BE2C (cell line): Measurements from ENCODE around the gene IQSEC1.

ENCODE experiments used
- DNase-seq: peaks from one replicate; pipeline ENCODE4 v3.0.0-alpha.2; 2020
- H3K27me3 ChIP-seq: fragments of 250-450 bp; sonication (Bioruptor Pico); 2 replicates; pipeline ENCODE4 v1.5.1; 2020; ENCODE audit warnings: mild to moderate bottlenecking
- H3K36me3 ChIP-seq: fragments of 250-450 bp; sonication (Bioruptor Pico); 2 replicates; pipeline ENCODE4 v1.5.1; 2020; ENCODE audit warnings: mild to moderate bottlenecking
- H3K4me1 ChIP-seq: fragments of 250-450 bp; sonication (Bioruptor Pico); 2 replicates; pipeline ENCODE4 v1.5.1; 2020
- H3K4me3 ChIP-seq: 2 replicates; pipeline ENCODE4 v1.5.1; 2011; ENCODE audit warnings: low read depth, low read length
- H3K9me3 ChIP-seq: fragments of 250-450 bp; sonication (Bioruptor Pico); 2 replicates; pipeline ENCODE4 v1.5.1; 2020
- TF ChIP-seq, protein P1 (sequence below): IDR thresholded peaks from 2 replicates; pipeline ENCODE4 v1.5.1; 2012; ENCODE audit warnings: mild to moderate bottlenecking, low read depth, low read length

IQSEC1 gene

GRCh38 chr3:12980596-12981290 is 92.5 kb downstream of the IQSEC1 start:
- TF ChIP-seq, protein P1, sequence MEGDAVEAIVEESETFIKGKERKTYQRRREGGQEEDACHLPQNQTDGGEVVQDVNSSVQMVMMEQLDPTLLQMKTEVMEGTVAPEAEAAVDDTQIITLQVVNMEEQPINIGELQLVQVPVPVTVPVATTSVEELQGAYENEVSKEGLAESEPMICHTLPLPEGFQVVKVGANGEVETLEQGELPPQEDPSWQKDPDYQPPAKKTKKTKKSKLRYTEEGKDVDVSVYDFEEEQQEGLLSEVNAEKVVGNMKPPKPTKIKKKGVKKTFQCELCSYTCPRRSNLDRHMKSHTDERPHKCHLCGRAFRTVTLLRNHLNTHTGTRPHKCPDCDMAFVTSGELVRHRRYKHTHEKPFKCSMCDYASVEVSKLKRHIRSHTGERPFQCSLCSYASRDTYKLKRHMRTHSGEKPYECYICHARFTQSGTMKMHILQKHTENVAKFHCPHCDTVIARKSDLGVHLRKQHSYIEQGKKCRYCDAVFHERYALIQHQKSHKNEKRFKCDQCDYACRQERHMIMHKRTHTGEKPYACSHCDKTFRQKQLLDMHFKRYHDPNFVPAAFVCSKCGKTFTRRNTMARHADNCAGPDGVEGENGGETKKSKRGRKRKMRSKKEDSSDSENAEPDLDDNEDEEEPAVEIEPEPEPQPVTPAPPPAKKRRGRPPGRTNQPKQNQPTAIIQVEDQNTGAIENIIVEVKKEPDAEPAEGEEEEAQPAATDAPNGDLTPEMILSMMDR = no peak
- DNase-seq = no peak
- Histone ChIP-seq H3K9me3 (no peaks in the 10 kb centered on the region), H3K27me3 (no peaks in the 10 kb centered on the region), H3K4me1 (peaks cover 2% of the 10 kb centered on the region; the same call in 1 of the 2 replicates), H3K36me3 (no peaks in the 10 kb centered on the region), H3K4me3 (no peak overlapping the region)

DNA sequence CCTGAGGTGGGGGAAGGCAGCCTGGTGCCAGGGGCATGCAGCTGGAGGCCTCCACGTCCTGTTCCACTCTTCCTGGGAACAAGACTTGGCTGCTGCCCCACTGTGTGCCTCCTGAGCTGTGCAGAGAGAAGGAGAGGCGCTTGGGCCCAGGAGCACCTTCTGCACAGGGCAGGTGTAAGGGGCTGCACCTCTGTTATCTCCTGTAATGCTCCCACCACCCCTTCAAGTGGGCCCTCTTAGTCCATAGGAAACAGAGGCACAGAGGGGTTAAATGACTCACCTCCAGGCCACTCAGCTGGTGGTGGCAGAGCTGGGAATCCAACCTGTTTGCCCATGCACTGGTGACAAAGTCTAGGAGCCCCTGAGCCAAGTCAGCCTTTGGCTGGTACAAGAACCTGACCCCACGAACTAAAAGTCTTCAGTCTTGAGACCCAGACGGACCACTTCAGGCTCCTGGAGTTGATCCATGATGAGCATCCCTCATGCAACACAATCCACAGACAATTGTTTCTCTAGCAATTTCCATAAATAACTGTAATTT is 93.2 kb downstream of the IQSEC1 start:
- H3K27me3 ChIP-seq = no peaks in the 10 kb centered on the region
- H3K36me3 ChIP-seq = no peaks in the 10 kb centered on the region
- TF ChIP-seq, protein P1 = no peak
- peaks cover 2% of the 10 kb centered on the region; the same call in 1 of the 2 replicates for H3K4me1 ChIP-seq
- H3K9me3 ChIP-seq = no peaks in the 10 kb centered on the region
- no peak for DNase-seq
- H3K4me3 ChIP-seq = no peak overlapping the region

DNA sequence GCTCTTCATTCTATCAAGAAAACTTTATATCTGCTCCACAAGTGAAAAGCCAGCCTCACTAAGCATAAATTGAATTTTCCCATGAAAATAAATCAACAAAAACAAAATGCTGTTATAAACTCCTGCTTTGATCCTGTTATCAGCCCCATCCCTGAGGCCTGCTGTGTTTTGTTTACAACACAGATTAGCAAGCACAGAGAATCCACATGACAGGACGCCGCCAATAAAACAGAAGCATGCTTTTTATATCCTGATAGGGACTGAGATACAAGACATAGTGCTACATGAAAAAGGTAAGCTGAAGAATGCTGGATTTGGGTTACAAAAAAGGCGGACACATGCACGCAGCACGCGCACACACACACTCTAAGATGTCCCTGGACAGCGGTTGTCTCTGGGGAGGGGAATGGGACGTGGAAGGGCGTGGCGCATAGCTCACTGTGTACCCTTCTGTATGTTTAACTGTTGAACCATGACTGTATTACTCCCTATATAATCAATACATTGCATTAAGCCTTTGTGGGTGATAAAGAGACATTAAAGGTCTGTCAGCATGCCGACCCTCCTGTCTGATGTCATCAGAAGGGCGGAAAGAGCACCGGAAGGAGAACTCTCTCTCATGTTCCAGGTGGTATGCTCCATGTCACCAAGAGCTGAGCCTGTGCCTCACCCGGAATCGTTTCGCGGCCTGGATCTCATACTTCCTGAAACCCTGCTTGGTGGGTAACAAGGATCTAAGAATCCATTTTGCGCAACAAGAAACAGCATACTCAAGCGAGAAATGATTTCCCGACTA is 93.9 kb downstream of the IQSEC1 start:
- Histone ChIP-seq H3K4me3 (no peak overlapping the region), H3K9me3 (no peaks in the 10 kb centered on the region), H3K4me1 (peaks cover 1% of the 10 kb centered on the region; the same call in 1 of the 2 replicates), H3K36me3 (no peaks in the 10 kb centered on the region), H3K27me3 (no peaks in the 10 kb centered on the region)
- TF ChIP-seq, protein P1 = no peak
- DNase-seq = no peak

DNA sequence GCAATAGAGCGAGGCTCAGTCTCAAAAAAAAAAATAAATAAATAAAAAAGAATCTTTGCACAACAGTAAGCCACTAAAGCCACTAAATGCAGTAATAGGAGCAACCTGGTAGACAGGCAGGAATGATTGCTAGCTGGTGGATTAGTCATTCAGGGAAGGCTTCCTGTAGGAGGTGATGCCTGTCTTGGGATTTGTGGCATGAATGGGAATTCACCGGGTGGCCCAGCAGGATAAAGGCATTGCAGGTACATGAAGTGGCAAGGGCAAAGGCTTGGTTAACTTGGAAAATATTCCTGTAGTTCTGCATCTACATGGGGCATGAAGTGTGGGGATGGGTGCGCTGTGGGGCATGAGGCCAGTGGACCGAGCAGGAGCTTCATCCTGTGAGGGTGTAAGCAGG is 94.5 kb downstream of the IQSEC1 start:
- no peak for DNase-seq
- H3K4me3 ChIP-seq = no peak overlapping the region
- no peaks in the 10 kb centered on the region for H3K27me3 ChIP-seq
- TF ChIP-seq, protein P1 = no peak
- no peaks in the 10 kb centered on the region for H3K9me3 ChIP-seq
- H3K36me3 ChIP-seq = no peaks in the 10 kb centered on the region
- no peaks in the 10 kb centered on the region for H3K4me1 ChIP-seq

- no peaks in the 10 kb centered on the region for H3K27me3 ChIP-seq
- no peaks in the 10 kb centered on the region for H3K4me1 ChIP-seq
- H3K9me3 ChIP-seq = no peaks in the 10 kb centered on the region
- H3K36me3 ChIP-seq = no peaks in the 10 kb centered on the region
- H3K4me3 ChIP-seq = no peak overlapping the region
- TF ChIP-seq, protein P1 = no peak
- no peak for DNase-seq
Observed at GRCh38 chr3:12977117-12977808, 96.0 kb downstream of the IQSEC1 start.
